Choroid plexus epithelial cell (primary cell): Measurements from ENCODE around the gene PNMA8A.

ENCODE experiments used
- DNase-seq: peaks from one replicate; pipeline ENCODE4 v3.0.0-alpha.2; 2010; ENCODE audit warnings: low read depth
- H3K4me3 ChIP-seq: 2 replicates; pipeline ENCODE4 v1.5.1; 2011; ENCODE audit warnings: low read depth, mild to moderate bottlenecking, control low read depth, low read length, moderate library complexity
- TF ChIP-seq, protein P1 (sequence below): conservative IDR thresholded peaks from 2 replicates; pipeline ENCODE4 v1.5.1; 2011; ENCODE audit warnings: low read depth, mild to moderate bottlenecking, control low read depth, inconsistent platforms, low read length, moderate library complexity

PNMA8A gene

DNA sequence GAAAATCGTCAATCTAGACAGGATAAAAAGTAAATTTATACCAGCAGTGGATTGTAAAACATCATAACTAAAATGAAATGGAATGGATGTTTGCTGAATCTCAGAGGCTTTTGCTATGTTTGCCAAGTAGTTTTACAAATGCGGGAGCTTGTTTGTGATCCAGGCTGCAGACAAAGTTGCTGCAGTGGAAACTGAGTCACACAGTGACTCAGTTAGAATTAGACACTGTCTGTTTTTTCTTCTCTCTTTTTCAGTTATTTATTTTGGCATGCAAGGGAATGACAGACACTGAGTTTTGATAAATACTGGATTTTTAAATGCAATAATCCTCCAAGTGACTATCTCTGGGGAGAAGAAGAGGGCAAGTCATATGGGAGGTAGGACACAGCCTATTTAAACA is 4.6 kb upstream of the PNMA8A start:
- H3K4me3 ChIP-seq: no peak overlapping the region
- TF ChIP-seq, protein P1, sequence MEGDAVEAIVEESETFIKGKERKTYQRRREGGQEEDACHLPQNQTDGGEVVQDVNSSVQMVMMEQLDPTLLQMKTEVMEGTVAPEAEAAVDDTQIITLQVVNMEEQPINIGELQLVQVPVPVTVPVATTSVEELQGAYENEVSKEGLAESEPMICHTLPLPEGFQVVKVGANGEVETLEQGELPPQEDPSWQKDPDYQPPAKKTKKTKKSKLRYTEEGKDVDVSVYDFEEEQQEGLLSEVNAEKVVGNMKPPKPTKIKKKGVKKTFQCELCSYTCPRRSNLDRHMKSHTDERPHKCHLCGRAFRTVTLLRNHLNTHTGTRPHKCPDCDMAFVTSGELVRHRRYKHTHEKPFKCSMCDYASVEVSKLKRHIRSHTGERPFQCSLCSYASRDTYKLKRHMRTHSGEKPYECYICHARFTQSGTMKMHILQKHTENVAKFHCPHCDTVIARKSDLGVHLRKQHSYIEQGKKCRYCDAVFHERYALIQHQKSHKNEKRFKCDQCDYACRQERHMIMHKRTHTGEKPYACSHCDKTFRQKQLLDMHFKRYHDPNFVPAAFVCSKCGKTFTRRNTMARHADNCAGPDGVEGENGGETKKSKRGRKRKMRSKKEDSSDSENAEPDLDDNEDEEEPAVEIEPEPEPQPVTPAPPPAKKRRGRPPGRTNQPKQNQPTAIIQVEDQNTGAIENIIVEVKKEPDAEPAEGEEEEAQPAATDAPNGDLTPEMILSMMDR: no peak
- no peak for DNase-seq

- no peak for DNase-seq
- TF ChIP-seq, protein P1: no peak
These were observed 2.8 kb upstream of the PNMA8A start for GRCh38 chr19:46474211-46474610.

GRCh38 chr19:46472592-46472991 is 1.2 kb upstream of the PNMA8A start:
- no peak for DNase-seq
- H3K4me3 ChIP-seq: no peak overlapping the region
- TF ChIP-seq, protein P1: no peak

More at GRCh38 chr19:46474211-46474610, 2.8 kb upstream of the PNMA8A start:
- no peak overlapping the region for H3K4me3 ChIP-seq

GRCh38 chr19:46471811-46472543 is 614 bp upstream of the PNMA8A start:
- TF ChIP-seq, protein P1: no peak

DNA sequence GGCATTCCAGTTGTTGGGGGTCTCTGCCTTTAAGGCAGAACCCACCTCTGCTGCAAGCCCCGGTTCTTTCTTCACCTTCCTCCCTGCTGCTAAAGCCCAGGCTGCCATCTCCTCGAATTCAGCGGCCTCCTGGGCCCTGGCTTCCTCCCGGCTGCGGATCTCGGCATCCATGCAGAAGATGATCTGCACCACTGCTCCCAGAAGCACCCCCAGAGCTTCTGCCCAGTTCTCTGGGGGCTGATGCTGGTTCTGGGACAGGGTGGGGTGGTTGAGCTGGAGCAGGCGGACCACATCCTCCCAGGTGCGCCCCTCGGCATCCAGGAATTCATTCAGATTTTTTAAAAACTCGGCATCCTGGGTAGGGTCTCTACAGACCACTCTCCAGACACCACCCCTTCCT is 987 bp downstream of the PNMA8A start:
- DNase-seq: no peak
- TF ChIP-seq, protein P1: no peak
- no peak overlapping the region for H3K4me3 ChIP-seq

More at GRCh38 chr19:46471811-46472543, 614 bp upstream of the PNMA8A start:
- no peak for DNase-seq
- H3K4me3 ChIP-seq: peak overlapping the region; percentile 56

GRCh38 chr19:46469541-46470185 is 1.7 kb downstream of the PNMA8A start:
- TF ChIP-seq, protein P1: no peak
- no peak for DNase-seq
- H3K4me3 ChIP-seq: no peak overlapping the region
